Effector memory CD8-positive, alpha-beta T cell (primary cell): ENCODE data around the gene FAM107A.
"Not testable (repeated sequence)": the region's sequence is repeated elsewhere in the genome, so short reads cannot be mapped to it uniquely, and the experiment has no call there.

Experiments used
- ATAC-seq: fragments of 150-1000 bp; cut with Tn5 transposase; replicated peaks from 2 replicates; pipeline ENCODE4 v1.10.0; 2021; ENCODE audit warnings: mild to moderate bottlenecking, moderate library complexity
- DNase-seq, 3 experiments: peaks; one replicate each; pipeline ENCODE4 v3.0.0; 2021
- H3K27ac Mint-ChIP-seq, 2 donors: one replicate each; pipeline ENCODE4 v1.8.0; 2022; ENCODE audit warnings: mild to moderate bottlenecking in 2 of 2, mixed read lengths in 2 of 2, moderate library complexity in 2 of 2
- H3K27me3 Mint-ChIP-seq, 2 donors: one replicate each; pipeline ENCODE4 v1.8.0; 2022; ENCODE audit warnings: mixed read lengths in 2 of 2
- H3K36me3 Mint-ChIP-seq: one replicate; pipeline ENCODE4 v1.8.0; 2022; ENCODE audit warnings: mild to moderate bottlenecking, moderate library complexity, mixed read lengths; ENCODE audit not compliant: insufficient read depth
- H3K4me1 Mint-ChIP-seq, 2 donors: one replicate each; pipeline ENCODE4 v1.8.0; 2022; ENCODE audit warnings: low read depth in 2 of 2, mixed read lengths in 2 of 2
- H3K4me3 Mint-ChIP-seq, 2 donors: one replicate each; pipeline ENCODE4 v1.8.0; 2022; ENCODE audit warnings: mild to moderate bottlenecking in 2 of 2, mixed read lengths in 2 of 2, moderate library complexity in 2 of 2
- H3K9me3 Mint-ChIP-seq, 2 donors: one replicate each; pipeline ENCODE4 v1.8.0; 2022; ENCODE audit warnings: mixed read lengths in 2 of 2

The FAM107A gene

DNA sequence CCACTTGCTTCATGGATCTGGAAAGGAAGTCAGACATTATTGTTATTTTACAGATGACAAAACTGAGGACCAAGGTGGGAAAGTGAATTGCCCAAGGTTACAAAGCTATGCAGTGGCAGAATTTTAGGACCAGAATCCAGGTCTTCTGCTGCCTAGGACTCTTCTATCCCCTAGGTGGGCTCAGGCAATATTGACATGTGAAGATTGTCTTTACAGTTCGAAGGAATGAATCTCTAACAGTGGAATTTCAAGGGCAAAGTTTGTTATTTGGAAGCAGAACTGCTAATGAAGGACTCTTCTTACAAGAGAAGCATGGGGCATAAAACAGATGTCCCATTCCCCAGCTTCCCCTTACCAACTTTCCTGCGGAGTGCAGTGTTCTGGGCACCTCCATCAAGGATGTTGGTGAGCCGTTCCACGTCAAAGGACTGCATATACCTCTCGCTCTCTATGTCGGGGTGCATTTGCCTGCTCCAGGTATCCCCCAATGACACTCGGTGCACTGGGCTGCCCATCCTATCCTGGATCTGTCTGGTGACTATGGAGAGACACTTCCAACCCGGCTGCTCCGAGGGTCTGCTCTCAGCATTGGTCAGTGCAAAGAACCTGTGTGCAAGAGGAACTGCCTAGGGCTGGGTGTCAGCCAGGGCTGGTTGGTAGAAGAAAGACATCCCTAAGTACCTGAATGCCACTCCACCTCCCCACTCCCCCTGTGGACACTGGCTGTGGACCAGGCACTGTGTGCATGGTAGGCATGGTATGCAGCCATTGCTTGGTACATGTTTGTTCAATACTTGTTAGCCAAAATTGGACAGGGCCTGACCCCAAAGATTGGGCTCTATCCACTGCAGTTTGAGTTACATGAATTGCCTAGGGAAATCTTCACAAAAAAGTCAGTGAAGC lies 42.3 kb downstream of the FAM107A start:
- no peaks in the 10 kb centered on the region for H3K36me3 Mint-ChIP-seq
- H3K4me3 Mint-ChIP-seq, result no peak overlapping the region
- DNase-seq, result no peak
- no peak overlapping the region for H3K27ac Mint-ChIP-seq
- H3K4me1 Mint-ChIP-seq, result peaks cover 7 to 10% of the 10 kb centered on the region in 2 donors
- no peaks in the 10 kb centered on the region for H3K9me3 Mint-ChIP-seq
- ATAC-seq, result no peak
- no peaks in the 10 kb centered on the region for H3K27me3 Mint-ChIP-seq

GRCh38 chr3:58532794-58533220 lies 44.4 kb downstream of the FAM107A start:
- Mint-ChIP-seq H3K4me1 (peaks cover 7 to 10% of the 10 kb centered on the region in 2 donors), H3K27ac (peak overlapping the region; percentile 68 to 73), H3K4me3 (no peak overlapping the region), H3K9me3 (no peaks in the 10 kb centered on the region), H3K27me3 (no peaks in the 10 kb centered on the region), H3K36me3 (no peaks in the 10 kb centered on the region)
- ATAC-seq, result peak; percentile 99
- peak; percentile 74 to 77 (median 76) for DNase-seq

DNA sequence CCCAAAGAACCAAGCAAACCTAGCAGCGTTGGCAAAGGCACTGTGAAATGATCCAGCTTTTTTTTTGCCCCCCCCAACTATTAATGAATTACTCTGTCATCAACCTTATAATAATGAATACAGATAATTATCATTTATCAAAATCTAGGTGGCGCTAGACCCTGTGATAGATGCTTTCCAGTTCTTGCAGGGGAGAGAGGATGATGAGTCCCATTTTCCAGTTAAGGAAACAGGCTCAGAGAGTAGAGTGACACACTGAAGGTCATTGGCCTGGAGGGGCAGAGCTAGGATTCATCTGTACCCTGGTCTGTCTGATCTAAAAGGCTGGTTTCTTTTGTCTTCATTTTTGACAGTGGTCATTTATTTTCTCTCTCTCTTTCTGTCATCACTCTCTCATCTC lies 45.2 kb downstream of the FAM107A start:
- DNase-seq (no peak), ATAC-seq (no peak)
- Mint-ChIP-seq H3K4me1 (peaks cover 7 to 10% of the 10 kb centered on the region in 2 donors), H3K27ac (peak overlapping the region in 1 of 2 donors; percentile 73), H3K4me3 (no peak overlapping the region), H3K36me3 (no peaks in the 10 kb centered on the region), H3K9me3 (no peaks in the 10 kb centered on the region), H3K27me3 (no peaks in the 10 kb centered on the region)

DNA sequence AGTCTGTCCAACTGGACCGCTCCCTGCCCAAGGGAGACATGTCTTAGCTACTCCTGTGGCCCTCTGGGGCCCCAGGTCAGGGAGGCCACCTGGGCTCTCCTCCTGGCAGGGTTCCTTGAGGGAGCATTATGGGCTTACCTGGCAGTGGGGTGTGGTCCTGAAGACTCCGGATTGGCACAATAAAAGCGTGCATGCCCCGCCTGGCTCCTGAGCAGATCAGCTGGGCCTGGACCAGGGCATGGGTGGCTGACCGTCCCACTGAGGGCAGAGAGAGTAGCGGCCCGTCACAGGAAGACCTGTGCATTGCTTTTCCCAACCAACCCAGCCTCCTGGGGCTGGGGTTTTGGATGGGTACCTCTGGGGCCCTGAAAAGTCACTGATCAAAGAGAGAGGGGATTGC lies 45.6 kb downstream of the FAM107A start:
- DNase-seq (no peak), ATAC-seq (no peak)
- H3K4me1 Mint-ChIP-seq, result peaks cover 7 to 10% of the 10 kb centered on the region in 2 donors
- H3K27ac Mint-ChIP-seq, result no peak overlapping the region
- H3K4me3 Mint-ChIP-seq, result no peak overlapping the region
- H3K36me3 Mint-ChIP-seq, result no peaks in the 10 kb centered on the region
- no peaks in the 10 kb centered on the region for H3K27me3 Mint-ChIP-seq
- H3K9me3 Mint-ChIP-seq, result no peaks in the 10 kb centered on the region

GRCh38 chr3:58530354-58530865 lies 46.8 kb downstream of the FAM107A start:
- H3K4me1 Mint-ChIP-seq, result peaks cover 7 to 10% of the 10 kb centered on the region in 2 donors
- no peaks in the 10 kb centered on the region for H3K9me3 Mint-ChIP-seq
- H3K27ac Mint-ChIP-seq, result no peak overlapping the region
- H3K4me3 Mint-ChIP-seq, result no peak overlapping the region
- no peaks in the 10 kb centered on the region for H3K36me3 Mint-ChIP-seq
- no peak for DNase-seq
- no peak for ATAC-seq
- H3K27me3 Mint-ChIP-seq, result no peaks in the 10 kb centered on the region

DNA sequence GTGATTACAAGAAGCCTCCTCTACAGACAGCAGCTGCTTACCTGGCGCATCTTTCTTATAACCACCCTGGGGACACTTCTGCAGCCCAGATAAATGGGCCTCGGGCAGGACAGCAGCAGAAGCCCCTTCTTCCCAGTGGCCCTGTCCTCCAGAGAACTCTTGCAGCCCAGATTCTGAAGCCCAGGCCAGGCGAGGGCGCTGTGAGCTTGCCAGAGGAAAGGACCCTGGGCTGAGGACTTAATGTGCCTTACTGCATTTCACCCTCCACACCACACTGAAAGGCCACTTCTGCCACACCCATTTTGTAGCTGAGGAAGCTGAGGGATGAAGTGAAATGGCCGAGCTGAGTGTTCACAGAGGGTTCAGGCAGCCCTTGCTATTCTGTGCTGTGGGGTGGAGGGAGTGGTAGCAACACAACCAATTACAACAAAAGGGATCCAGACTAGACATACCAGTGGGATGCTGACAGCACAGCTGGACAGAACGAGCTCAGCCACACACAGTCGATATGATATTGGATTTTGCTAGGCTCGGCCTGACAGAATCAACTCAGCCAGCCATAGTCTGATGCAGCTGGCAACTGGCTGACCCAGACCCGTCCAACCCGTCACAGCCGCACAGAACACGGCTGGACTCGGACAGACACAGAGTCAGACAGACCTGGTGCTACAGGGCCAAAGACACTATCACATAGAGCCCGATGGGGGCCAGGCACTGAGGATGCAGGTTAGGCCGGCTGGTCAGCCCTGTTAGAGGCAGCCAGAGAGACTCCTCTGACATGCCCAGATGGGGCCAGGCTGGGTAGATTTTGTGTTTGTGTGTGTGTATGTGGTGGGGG lies 47.5 kb downstream of the FAM107A start:
- no peaks in the 10 kb centered on the region for H3K36me3 Mint-ChIP-seq
- H3K4me1 Mint-ChIP-seq, result peaks cover 7 to 10% of the 10 kb centered on the region in 2 donors
- ATAC-seq (no peak), DNase-seq (no peak)
- no peak overlapping the region for H3K4me3 Mint-ChIP-seq
- no peaks in the 10 kb centered on the region for H3K27me3 Mint-ChIP-seq
- H3K9me3 Mint-ChIP-seq, result no peaks in the 10 kb centered on the region
- H3K27ac Mint-ChIP-seq, result no peak overlapping the region

DNA sequence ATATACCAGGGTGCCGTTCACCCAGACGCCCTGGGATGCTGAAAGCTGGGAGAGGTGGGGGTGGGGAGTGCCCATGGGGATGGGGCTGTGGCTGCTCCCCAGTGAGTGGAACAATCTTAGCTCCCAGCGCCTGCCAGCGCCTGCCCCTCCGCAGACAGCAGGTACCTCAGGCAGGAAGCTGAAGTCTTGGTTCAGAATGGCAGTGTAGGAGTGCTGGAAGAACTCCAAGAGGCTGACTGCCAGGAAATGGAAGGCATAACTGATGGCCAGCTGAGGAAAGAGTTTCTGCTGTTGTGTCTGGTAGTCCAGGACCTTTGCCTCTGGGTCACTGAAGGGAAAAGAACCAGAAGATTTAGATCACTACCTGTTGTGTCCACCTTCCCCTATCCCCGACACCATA lies 48.6 kb downstream of the FAM107A start:
- Mint-ChIP-seq H3K4me3 (no peak overlapping the region), H3K27me3 (no peaks in the 10 kb centered on the region), H3K4me1 (peaks cover 7 to 10% of the 10 kb centered on the region in 2 donors), H3K36me3 (no peaks in the 10 kb centered on the region), H3K27ac (no peak overlapping the region), H3K9me3 (no peaks in the 10 kb centered on the region)
- DNase-seq (no peak), ATAC-seq (no peak)

DNA sequence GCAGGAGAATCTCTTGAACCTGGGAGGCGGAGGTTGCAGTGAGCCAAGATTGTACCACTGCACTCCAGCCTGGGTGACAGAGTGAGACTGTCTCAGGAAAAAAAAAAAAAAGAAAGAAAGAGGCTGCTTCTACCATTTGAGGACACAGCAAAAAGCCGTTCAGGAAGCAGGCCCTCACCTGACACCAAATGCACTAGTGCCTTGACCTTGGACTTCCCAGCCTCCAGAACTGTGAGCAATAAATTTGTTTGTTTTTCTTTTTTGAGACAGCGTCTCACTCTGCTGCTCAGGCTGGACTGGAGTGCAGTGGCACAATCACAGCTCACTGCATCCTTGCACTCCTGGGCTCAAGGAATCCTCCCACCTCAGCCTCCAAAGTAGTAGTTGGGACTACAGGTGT lies 49.8 kb downstream of the FAM107A start:
- H3K4me1 Mint-ChIP-seq, H3K27me3 Mint-ChIP-seq, H3K4me3 Mint-ChIP-seq, ATAC-seq, H3K27ac Mint-ChIP-seq, DNase-seq, H3K9me3 Mint-ChIP-seq, H3K36me3 Mint-ChIP-seq: not testable (repeated sequence)

- Mint-ChIP-seq H3K27ac (peak overlapping the region in 1 of 2 donors; percentile 19), H3K4me1 (no peaks in the 10 kb centered on the region), H3K9me3 (no peaks in the 10 kb centered on the region), H3K27me3 (no peaks in the 10 kb centered on the region), H3K4me3 (no peak overlapping the region), H3K36me3 (no peaks in the 10 kb centered on the region)
- DNase-seq, result no peak
- ATAC-seq, result no peak
Measured at GRCh38 chr3:58526515-58526957, 50.7 kb downstream of the FAM107A start.

DNA sequence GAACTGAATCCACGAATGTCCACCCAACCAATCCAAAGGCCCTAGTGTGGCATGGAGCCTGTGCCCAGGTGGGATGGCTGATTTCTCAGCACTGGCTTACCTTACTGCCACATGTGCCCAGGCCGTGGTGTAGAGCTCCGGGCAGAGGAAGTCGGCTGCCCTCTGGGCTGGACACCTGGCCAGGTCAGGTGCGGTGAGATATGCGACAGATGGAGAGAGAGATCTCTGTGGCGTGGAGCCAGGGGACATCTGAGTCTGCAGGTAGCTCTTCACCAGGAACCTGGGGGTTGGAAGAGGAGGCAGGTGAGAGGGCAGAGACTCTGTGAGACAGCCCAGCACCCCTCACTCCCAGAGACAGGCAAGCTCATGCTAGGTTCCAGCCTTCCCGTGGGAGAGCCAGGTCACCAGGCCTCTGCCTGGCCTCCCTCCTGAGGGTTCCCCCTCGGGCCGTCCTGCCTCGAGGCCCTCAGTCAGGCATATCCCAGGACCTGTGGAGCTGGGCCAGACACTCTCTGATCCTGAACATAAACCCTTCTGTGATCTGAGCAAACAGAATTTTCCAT lies 52.8 kb downstream of the FAM107A start:
- DNase-seq, result no peak
- Mint-ChIP-seq H3K4me1 (no peaks in the 10 kb centered on the region), H3K4me3 (no peak overlapping the region), H3K27me3 (no peaks in the 10 kb centered on the region), H3K27ac (no peak overlapping the region), H3K36me3 (no peaks in the 10 kb centered on the region), H3K9me3 (no peaks in the 10 kb centered on the region)
- ATAC-seq, result no peak

DNA sequence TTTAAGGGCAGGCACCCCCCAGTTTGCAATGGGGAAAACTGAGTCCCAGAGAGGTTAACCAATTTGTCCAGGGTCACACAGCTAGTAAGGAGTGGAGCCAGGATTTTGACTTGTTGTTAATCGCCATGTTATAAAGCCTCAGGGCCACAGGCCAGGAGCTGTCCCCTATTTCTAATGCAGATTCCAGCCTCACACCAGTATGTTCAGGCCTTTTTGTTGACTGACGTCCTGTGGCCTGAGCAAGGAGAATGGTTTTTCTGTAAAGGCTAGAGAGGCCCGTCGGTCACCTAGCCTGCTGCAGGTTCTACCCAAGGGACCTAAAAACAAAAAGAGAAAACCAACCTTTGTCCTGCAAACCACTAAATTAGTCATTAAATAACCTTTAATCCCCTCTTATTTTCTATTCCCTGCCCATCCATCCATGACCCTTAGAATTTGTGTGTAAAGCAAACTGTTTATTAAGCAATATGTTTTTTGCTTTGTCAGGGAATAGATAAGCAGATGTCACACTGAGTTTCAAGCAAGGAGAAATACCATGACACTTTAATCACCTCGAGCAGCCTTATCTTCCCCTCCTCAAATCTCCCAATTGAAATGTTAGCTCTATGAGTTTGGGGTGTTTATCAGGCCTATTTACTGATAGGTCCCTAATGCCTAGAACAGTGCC lies 54.3 kb downstream of the FAM107A start:
- H3K36me3 Mint-ChIP-seq, result no peaks in the 10 kb centered on the region
- no peaks in the 10 kb centered on the region for H3K27me3 Mint-ChIP-seq
- peak overlapping the region in 1 of 2 donors; percentile 52 for H3K27ac Mint-ChIP-seq

GRCh38 chr3:58521917-58522631 lies 55.1 kb downstream of the FAM107A start:
- Mint-ChIP-seq H3K36me3 (no peaks in the 10 kb centered on the region), H3K9me3 (no peaks in the 10 kb centered on the region), H3K4me1 (no peaks in the 10 kb centered on the region), H3K27me3 (no peaks in the 10 kb centered on the region), H3K27ac (peak overlapping the region in 1 of 2 donors; percentile 8), H3K4me3 (no peak overlapping the region)
- DNase-seq, result no peak
- no peak for ATAC-seq

More for the DNA sequence above, 54.3 kb downstream of the FAM107A start:
- DNase-seq (no peak), ATAC-seq (no peak)
- no peaks in the 10 kb centered on the region for H3K4me1 Mint-ChIP-seq
- H3K4me3 Mint-ChIP-seq, result no peak overlapping the region
- H3K9me3 Mint-ChIP-seq, result no peaks in the 10 kb centered on the region
